Measurements from ENCODE around the gene ALG3. TPM values are rescaled to one million over a fixed set of nuclear protein-coding genes. Genes with fewer than 3 reads are reported as not detected.
A peak's percentile ranks its signal among the peaks of the same experiment; 100 is the strongest.

Gene ALG3
- total RNA-seq, 1 donor from 2014 or later = 47.1 TPM

GRCh38 chr3:184255291-184256039, 6.7 kb upstream of the ALG3 start:
- peaks cover 29% of the 10 kb centered on the region for H3K27me3 Mint-ChIP-seq (ENCODE audit: low read depth, unreplicated experiment)
- H3K4me1 Mint-ChIP-seq (ENCODE audit: low read depth, unreplicated experiment) = no peaks in the 10 kb centered on the region
- H3K79me2 ChIP-seq (ENCODE audit: insufficient read depth, low read length) = no peaks in the 10 kb centered on the region
- H3K27ac ChIP-seq (ENCODE audit: low read depth, low read length) = no peak overlapping the region
- peaks cover 38% of the 10 kb centered on the region for H4K20me1 ChIP-seq (ENCODE audit: insufficient read depth, low read length)
- H3K9me3 Mint-ChIP-seq (ENCODE audit: unreplicated experiment) = peaks cover 2% of the 10 kb centered on the region
- H3K36me3 ChIP-seq (ENCODE audit: insufficient read depth, low read length) = no peaks in the 10 kb centered on the region
- no peak overlapping the region for H3K4me3 ChIP-seq (ENCODE audit: insufficient read depth, low read depth, low read length)
- H2AFZ ChIP-seq (ENCODE audit: low read depth, low read length) = no peak overlapping the region
- H3K9me3 ChIP-seq (ENCODE audit: insufficient read depth, low read depth, low read length) = no peaks in the 10 kb centered on the region
- no peak overlapping the region for H3K4me2 ChIP-seq (ENCODE audit: low read length)
- peaks cover 5% of the 10 kb centered on the region for H3K27me3 ChIP-seq (ENCODE audit: insufficient read depth, low read length)
- H3K36me3 Mint-ChIP-seq (ENCODE audit: low read depth, unreplicated experiment) = peaks cover 12% of the 10 kb centered on the region
- no peak for FAIRE-seq
- DNase-seq (ENCODE audit: low read depth) = no peak
- no peak overlapping the region for H3K27ac Mint-ChIP-seq (ENCODE audit: unreplicated experiment)
- no peak overlapping the region for H3K9ac ChIP-seq (ENCODE audit: low read length)
- peaks cover 5% of the 10 kb centered on the region for H3K4me1 ChIP-seq (ENCODE audit: insufficient read depth, low read length)
- no peak overlapping the region for H3K4me3 Mint-ChIP-seq (ENCODE audit: unreplicated experiment)
- TF ChIP-seq EZH2 (IDR thresholded peaks at IDR 0.05; ENCODE audit: insufficient read depth, low read length) = no peak
- TF ChIP-seq CTCF (IDR thresholded peaks at IDR 0.05; ENCODE audit: insufficient read depth, low read depth, low read length) = no peak

- Mint-ChIP-seq H3K27me3 (ENCODE audit: low read depth, unreplicated experiment) (peaks cover 2% of the 10 kb centered on the region), H3K4me3 (ENCODE audit: unreplicated experiment) (peak overlapping the region; percentile 95), H3K4me1 (ENCODE audit: low read depth, unreplicated experiment) (peaks cover 4% of the 10 kb centered on the region), H3K36me3 (ENCODE audit: low read depth, unreplicated experiment) (no peaks in the 10 kb centered on the region), H3K9me3 (ENCODE audit: unreplicated experiment) (no peaks in the 10 kb centered on the region), H3K27ac (ENCODE audit: unreplicated experiment) (peak overlapping the region; percentile 55)
- TF ChIP-seq CTCF (IDR thresholded peaks at IDR 0.05; ENCODE audit: insufficient read depth, low read depth, low read length) (peak; percentile 89), EZH2 (IDR thresholded peaks at IDR 0.05; ENCODE audit: insufficient read depth, low read length) (no peak)
- DNase-seq (ENCODE audit: low read depth) (peak; percentile 57), FAIRE-seq (no peak)
- H2AFZ ChIP-seq (ENCODE audit: low read depth, low read length) = peak overlapping the region; percentile 96
- peaks cover 20% of the 10 kb centered on the region for H4K20me1 ChIP-seq (ENCODE audit: insufficient read depth, low read length)
- H3K79me2 ChIP-seq (ENCODE audit: insufficient read depth, low read length) = peaks cover 12% of the 10 kb centered on the region
- H3K4me3 ChIP-seq (ENCODE audit: insufficient read depth, low read depth, low read length) = peak overlapping the region; percentile 88
- H3K27ac ChIP-seq (ENCODE audit: low read depth, low read length) = no peak overlapping the region
- no peaks in the 10 kb centered on the region for H3K27me3 ChIP-seq (ENCODE audit: insufficient read depth, low read length)
- H3K9ac ChIP-seq (ENCODE audit: low read length) = peak overlapping the region; percentile 96
- H3K4me2 ChIP-seq (ENCODE audit: low read length) = peak overlapping the region; percentile 100
- no peaks in the 10 kb centered on the region for H3K9me3 ChIP-seq (ENCODE audit: insufficient read depth, low read depth, low read length)
- H3K4me1 ChIP-seq (ENCODE audit: insufficient read depth, low read length) = peaks cover 7% of the 10 kb centered on the region
- H3K36me3 ChIP-seq (ENCODE audit: insufficient read depth, low read length) = no peaks in the 10 kb centered on the region
These were observed 1.5 kb upstream of the ALG3 start for GRCh38 chr3:184250167-184250828.

All from astrocyte (in vitro differentiated cells and primary cell).